Stimulated activated CD8-positive, alpha-beta memory T cell treated with anti-CD3 and anti-CD28 coated beads, Interleukin-12 subunit alpha, Interleukin-12 subunit beta, amount 100 ng/mL, for 4 hours (primary cell): ENCODE measurements around the gene ACE2.

ENCODE experiments used
- DNase-seq: peaks from one replicate; pipeline ENCODE4 v3.0.0-alpha.2; 2020; ENCODE audit warnings: low read depth

Gene ACE2

DNA sequence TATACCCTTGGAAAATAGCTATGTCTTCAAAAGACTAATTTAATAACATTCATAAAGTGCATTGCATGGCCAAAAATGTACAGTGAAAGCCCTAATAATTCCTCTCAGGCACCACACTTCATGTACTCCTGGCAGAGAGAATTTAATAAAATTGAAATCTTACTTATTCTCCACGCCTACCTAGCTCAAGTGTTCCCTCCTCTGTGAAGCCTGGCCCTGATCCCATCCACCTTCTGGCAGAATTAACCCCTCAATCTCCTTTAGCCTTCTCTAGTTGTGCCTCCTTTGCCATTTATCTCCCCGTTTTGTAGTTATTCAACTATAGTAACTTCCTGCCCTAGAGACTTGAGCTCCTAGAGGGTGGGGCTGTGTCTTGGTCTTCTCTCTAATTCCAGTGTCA lies 26.7 kb downstream of the ACE2 start:
- no peak for DNase-seq

GRCh38 chrX:15570145-15570544 lies 30.6 kb downstream of the ACE2 start:
- no peak for DNase-seq

DNA sequence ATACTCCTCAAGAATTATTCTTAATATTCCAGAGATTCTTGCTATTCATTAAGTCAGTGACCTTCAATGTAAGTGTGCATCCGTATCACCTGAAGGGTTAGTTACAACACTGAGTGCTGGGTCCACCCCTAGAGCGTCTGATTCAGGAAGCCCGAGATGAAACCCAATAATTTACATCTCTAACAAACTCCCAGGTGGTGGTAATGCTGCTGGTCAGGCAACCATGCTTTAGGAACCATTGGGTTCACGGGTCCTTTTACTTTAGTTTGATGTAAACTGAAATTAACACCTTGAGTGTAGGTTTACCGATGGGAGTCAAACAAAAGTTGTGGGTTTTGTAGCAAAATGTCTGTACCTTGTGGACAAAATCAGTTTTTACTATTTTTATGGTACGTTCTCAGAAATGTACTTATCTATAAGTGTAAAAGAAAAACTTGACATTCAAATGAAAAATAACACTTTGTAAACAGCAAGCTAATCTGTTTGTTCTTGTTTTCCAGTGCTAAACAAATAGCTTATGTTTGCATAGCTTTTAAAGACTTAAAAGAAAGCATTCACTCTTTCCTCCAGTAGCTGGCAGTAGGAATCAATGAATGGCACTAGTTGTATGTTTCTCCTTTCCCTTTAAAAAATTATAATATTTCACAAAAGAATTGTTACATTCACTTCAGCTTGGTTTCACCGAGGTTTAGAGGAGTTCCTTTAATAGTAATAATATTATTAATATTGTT lies 32.7 kb downstream of the ACE2 start:
- no peak for DNase-seq

GRCh38 chrX:15567267-15567666 lies 33.5 kb downstream of the ACE2 start:
- DNase-seq = no peak

- DNase-seq = no peak
Observed at GRCh38 chrX:15566244-15566643, 34.5 kb downstream of the ACE2 start.

DNA sequence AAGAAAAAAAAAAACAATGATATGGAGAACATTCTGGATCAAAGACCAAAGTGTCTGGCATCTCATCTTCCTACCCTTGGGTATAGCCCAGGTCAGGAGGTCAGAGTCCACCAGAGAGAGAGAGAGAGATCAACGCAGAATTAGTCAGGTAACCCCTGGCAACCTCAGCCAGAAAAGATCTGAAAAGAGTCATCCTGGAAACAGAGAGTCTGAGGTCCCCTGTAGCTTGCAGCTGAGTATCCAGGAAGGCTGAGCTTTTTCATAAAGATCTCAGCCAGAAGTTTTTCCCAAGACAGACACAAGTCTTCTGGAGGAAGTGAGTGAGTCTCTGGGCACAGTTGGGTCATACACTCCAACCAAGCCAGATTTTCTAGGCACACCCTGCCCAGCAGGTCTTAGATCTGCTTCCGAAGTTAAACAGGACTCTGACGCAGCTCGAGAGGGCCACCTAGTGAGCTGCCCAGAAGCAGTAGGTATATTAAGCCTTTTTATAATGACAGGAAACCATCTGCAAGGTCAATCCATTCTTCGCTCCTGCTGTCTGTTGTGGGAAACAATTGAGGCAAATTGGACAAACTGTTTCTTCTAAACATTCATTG lies 35.7 kb downstream of the ACE2 start:
- DNase-seq = no peak

DNA sequence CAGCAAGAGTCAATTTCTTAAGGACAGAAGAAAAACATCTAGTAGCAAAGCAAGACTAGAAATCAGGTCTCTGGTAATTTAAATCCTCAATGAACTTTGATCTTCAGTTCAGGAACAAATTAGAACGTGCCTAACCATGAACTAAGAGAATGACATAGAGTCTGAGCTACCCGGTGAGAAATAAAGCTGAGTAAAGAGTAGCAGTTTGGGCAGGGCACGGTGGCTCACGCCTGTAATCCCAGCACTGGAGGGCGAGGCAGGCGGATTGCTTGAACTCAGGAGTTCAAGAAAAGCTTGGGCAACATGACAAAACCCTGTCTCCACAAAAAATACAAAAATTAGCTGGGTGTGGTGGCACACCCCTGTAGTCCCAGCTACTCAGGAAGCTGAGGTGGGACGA lies 37.7 kb downstream of the ACE2 start:
- DNase-seq = no peak

GRCh38 chrX:15560924-15561323 lies 39.8 kb downstream of the ACE2 start:
- no peak for DNase-seq

DNA sequence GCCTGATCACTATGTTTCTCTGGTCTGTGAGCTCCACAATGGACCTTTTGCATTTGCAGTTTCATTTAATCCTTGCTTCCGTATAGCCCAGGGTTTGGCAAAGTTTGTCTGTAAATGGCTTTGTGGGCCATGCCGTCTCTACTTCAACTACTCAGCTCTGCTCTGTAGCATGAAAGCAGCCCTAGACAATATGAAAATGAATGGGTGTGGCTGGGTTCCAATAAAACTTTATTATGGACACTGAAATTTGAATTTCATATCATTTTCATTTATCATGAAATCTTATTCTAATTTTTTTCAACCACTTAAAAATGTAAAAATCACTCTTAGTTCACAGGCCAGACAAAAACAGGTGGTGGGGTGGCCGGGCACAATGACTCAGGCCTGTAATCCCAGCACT lies 41.5 kb downstream of the ACE2 start:
- no peak for DNase-seq

- DNase-seq = no peak
Observed at GRCh38 chrX:15549189-15550012, 51.4 kb downstream of the ACE2 start.

- DNase-seq = no peak
Observed at GRCh38 chrX:15547356-15547755, 53.4 kb downstream of the ACE2 start.

- no peak for DNase-seq
Observed at GRCh38 chrX:15546745-15547144, 54.0 kb downstream of the ACE2 start.

DNA sequence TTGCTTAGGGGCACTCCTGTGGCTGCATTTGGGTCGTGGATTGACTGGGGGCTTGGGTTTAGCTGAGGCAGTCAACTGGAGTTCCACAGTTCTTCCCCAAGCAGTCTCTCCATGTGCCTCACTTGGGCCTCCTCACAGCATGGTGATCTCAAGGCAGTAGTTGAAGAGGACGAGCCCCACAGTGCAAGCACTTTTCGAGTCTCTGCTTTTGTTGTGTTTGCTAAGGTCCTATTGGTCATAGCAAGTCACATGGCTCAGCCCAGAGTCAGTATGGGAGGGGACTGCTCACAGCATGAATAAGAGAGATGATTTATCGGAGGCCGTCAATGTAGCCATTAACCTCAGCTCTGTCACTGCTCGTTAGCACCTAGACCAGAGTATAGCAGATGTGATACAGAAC lies 70.4 kb downstream of the ACE2 start:
- DNase-seq = no peak

DNA sequence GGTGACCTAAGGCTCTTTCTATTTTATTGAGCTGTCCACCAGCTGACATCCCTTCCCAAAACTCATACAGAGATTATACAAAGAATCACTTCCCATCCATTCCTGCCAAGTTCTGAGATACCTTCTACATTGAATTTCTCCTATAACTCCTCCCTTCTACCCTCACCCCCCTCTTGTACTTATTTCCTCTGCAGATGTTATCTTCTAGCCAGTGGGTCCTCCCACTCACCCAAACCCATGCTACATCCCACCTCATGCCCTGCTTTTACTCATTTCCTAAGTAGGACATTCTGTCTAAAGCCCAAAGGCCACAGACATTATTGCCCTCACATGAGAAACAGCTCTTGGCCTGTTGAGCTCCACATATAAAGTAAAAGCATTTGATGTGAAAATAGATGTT lies 71.6 kb downstream of the ACE2 start:
- DNase-seq = no peak

DNA sequence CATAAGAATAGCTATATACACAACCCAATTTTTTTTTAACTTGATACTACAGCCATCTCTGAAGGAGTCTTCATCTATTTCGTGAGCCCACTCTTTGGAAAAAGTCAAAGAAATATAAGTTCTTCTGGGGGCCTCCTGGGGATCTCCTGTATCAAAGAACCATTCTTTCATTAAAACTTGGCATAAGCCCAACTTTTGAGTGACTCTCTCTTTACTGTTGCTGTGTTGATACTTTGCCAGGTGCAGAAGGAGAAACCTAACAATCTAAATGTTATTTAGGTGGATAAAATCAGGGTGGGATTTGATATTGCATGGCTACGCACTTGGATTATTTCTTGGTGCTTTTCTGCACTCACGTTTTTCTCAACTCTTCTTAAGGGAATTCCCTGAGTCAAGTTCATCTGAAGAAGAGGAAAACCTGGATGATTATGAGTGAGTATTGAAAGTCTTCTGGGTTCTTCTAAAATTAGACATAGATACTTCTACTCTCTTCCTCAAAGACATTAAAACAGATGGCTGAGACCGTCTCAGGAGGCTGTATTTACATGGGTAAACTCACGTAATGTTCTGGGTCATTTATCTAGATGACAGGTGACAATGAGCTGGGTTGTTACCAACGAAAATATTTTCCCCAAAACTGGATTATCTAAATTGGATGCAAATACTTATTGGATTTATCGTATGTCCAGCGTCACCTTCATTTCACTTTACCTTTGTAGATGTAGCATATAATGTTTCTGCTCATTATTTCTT lies 74.9 kb downstream of the ACE2 start:
- no peak for DNase-seq

- DNase-seq = no peak
Observed at GRCh38 chrX:15524417-15524816, 76.3 kb downstream of the ACE2 start.

- no peak for DNase-seq
Observed at GRCh38 chrX:15523088-15523487, 77.7 kb downstream of the ACE2 start.

- no peak for DNase-seq
Observed at GRCh38 chrX:15522464-15522863, 78.3 kb downstream of the ACE2 start.

DNA sequence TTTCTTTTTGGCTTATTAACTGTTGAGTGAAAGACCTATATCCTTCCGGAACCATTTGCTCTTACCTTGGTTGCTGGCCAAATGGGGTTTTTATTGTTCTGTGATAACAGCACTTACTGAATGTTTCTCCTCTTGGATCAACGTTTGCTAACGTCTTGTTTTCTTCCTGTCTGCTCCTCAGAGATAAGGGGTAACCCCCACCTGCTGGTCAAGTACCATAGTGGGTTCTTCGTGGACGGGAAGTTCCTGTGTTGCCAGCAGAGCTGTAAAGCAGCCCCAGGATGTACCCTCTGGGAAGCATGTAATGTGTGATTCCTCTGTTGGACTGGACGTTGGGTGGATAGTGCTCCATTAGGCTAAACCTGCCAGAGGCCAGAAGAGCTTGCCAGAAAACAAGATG lies 84.8 kb downstream of the ACE2 start:
- DNase-seq = no peak

GRCh38 chrX:15514279-15514678 lies 86.5 kb downstream of the ACE2 start:
- no peak for DNase-seq

DNA sequence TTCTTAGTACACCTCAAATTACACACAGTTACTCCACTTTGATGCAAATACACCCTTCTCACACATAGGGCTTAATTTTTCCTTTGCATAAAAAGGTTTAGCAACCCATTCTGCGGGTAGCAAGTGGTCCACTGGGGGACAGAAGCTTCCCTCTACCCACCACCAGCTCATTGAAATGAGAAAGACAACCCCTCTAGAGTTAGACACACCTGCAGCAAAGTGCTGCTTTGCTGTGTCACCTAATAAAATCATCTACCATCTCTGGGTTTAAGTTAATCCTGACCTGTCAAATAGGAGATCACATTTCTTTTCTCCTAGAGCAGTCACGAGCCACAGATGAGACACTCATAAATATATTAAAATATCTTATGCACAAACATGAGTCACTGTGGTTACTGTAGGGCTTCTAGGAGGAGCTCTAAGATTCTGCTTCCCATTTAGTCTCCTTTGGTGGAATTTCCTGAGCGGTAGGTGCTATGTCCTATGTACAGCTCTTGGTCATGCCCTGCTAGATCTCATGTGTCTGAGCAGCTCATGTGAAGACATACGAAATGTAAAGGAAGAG lies 88.3 kb downstream of the ACE2 start:
- no peak for DNase-seq

DNA sequence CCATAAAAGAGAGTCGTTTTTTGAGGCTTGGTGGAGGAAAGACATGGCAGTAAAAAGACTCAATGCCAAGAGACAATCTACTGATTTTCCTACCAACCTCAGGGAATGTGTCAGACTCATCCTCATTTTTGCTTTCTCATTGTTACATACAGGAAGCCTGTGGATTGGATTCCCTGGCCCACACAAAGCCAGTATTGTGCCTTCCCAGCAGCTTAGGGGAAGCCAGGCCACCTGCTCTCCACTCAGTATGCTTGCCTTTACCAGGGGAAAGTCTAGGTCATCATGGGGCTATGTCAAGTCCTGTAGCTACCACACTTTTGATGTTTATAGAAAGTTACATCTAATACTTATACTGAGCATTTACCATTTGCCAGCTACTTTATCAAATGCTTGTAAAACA lies 89.2 kb downstream of the ACE2 start:
- DNase-seq = no peak
